Occipital lobe (tissue), 2 donors: ENCODE data around the gene MLC1. TPM values are rescaled to one million over a fixed set of nuclear protein-coding genes. Genes with fewer than 3 reads are reported as not detected.
"Not testable (repeated sequence)": the region's sequence is repeated elsewhere in the genome, so short reads cannot be mapped to it uniquely, and the experiment has no call there.

Experiments used
- DNase-seq: peaks from one replicate; lab custom pipeline; 2025; lab: John Stamatoyannopoulos, UW
- total RNA-seq: library from RNA; depleted of rRNA; stranded (reverse); fragments of >200 nt; gene quantifications from one replicate; pipeline ENCODE4 v1.2.3, GENCODE V29; 2014

The MLC1 gene
- total RNA-seq, 1 donor from 2014 or later: 32.6 TPM

- no peak for DNase-seq
Measured at GRCh38 chr22:50104141-50104544, 18.9 kb upstream of the MLC1 start.

GRCh38 chr22:50102946-50103345 is 17.7 kb upstream of the MLC1 start:
- no peak for DNase-seq

- no peak for DNase-seq
Measured at GRCh38 chr22:50101870-50102565, 16.8 kb upstream of the MLC1 start.

GRCh38 chr22:50098052-50098451 is 12.8 kb upstream of the MLC1 start:
- no peak for DNase-seq

GRCh38 chr22:50092342-50092741 is 7.1 kb upstream of the MLC1 start:
- no peak for DNase-seq

- DNase-seq: no peak
Measured at GRCh38 chr22:50091092-50091768, 6.0 kb upstream of the MLC1 start.

- DNase-seq: no peak
Measured at GRCh38 chr22:50090412-50090714, 5.1 kb upstream of the MLC1 start.

- DNase-seq: no peak
Measured at GRCh38 chr22:50089682-50090411, 4.6 kb upstream of the MLC1 start, which contains the start of gene MOV10L1. MOV10L1 (plus strand) TSS chr22:50090006; CDS start chr22:50090089, 83 bp downstream.

GRCh38 chr22:50089231-50089630 is 4.0 kb upstream of the MLC1 start:
- no peak for DNase-seq

- DNase-seq: no peak
Measured at GRCh38 chr22:50088096-50088495, 2.9 kb upstream of the MLC1 start.

- no peak for DNase-seq
Measured at GRCh38 chr22:50087646-50088045, 2.4 kb upstream of the MLC1 start.

- DNase-seq: not testable (repeated sequence)
Measured at GRCh38 chr22:50086975-50087374, 1.7 kb upstream of the MLC1 start.

- DNase-seq: no peak
Measured at GRCh38 chr22:50086526-50086925, 1.3 kb upstream of the MLC1 start.

- no peak for DNase-seq
Measured at GRCh38 chr22:50084614-50085021, 608 bp downstream of the MLC1 start.

GRCh38 chr22:50084080-50084477 is 1.1 kb downstream of the MLC1 start:
- DNase-seq: no peak

GRCh38 chr22:50083462-50084079 is 1.7 kb downstream of the MLC1 start:
- DNase-seq: no peak

- DNase-seq: no peak
Measured at GRCh38 chr22:50082961-50083461, 2.2 kb downstream of the MLC1 start.

GRCh38 chr22:50082197-50082715 is 3.0 kb downstream of the MLC1 start:
- no peak for DNase-seq

- no peak for DNase-seq
Measured at GRCh38 chr22:50081426-50082196, 3.6 kb downstream of the MLC1 start.

GRCh38 chr22:50080077-50080465 is 5.2 kb downstream of the MLC1 start:
- DNase-seq: no peak

- DNase-seq: no peak
Measured at GRCh38 chr22:50078761-50079160, 6.5 kb downstream of the MLC1 start.
